Right renal pelvis (tissue), 4 donors: Measurements from ENCODE around the gene NRIP1. TPM values are rescaled to one million over a fixed set of nuclear protein-coding genes. Genes with fewer than 3 reads are reported as not detected.

ENCODE experiments used
- DNase-seq, 4 donors: peaks; one replicate each; pipeline ENCODE4 v3.0.0-alpha.2; 2013; ENCODE audit warnings: low read depth in 4 of 4, low spot score in 3 of 4, missing footprints in 1 of 4
- polyA plus RNA-seq, 4 donors: library from polyadenylated mRNA; unstranded; fragments of 120-200 nt; gene quantifications; one replicate each; pipeline ENCODE4 v1.2.1, GENCODE V29; 2013; ENCODE audit not compliant: insufficient read length in 4 of 4

Gene NRIP1
- polyA plus RNA-seq, 4 donors, result 55.9 to 71.9 (median 65.3) TPM

DNA sequence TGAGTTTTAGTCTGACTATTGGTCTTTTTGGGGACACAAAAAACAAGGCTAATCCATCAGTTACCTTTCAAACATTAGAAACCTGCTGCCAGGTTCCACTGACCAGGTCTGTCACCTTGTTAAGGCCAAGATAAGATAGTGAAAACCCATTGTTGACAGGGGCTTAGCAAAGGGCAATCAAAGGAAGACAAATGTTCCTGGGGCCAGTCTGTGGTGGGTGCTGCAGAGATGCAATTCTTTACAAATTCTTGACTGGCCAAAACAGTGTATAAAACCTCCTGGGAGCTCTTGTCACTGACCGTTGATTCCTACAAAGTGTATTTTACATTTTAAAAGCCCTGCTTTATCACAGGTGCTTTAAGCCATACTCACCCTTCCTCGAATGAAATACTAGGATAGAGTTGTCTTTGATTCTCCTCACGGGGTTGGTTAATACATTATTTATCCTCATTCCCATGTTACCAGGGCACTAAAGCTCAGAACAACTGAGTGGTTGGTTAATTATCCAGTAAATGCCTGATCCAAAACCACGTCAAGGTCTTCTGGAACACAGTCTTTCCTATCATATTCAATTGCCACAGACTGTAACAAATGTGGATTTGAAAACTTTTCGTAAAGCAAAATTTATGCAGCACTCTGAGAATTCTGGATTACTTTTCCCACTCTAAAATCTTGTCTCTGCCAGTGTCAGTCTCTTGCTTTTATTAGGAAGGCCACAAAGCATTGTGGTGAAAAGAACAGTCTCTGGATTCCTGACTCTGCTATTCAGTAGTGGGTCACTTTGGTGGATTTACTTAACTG lies 77.2 kb downstream of the NRIP1 start:
- no peak for DNase-seq

- DNase-seq, result no peak
Measured at GRCh38 chr21:14985306-14985705, 79.5 kb downstream of the NRIP1 start.

DNA sequence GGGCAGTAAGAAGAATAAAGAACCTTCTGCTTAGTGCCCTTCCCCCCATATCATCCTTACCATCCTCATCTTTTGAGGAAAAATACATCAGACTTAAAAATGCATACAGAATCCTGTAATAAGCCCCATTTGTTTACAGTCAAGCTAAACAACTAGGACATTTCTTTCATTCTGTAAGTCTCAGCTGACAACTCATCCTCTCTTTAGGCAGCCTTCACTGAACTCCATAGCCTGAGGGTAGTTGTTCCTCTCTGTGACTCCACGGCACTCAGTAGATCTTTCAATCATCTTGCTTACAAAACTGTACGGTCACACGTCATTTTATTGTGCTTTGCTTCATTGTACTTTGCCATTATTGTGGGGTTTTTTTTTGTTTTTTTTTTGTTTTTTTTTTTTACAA lies 82.5 kb downstream of the NRIP1 start:
- DNase-seq, result no peak

DNA sequence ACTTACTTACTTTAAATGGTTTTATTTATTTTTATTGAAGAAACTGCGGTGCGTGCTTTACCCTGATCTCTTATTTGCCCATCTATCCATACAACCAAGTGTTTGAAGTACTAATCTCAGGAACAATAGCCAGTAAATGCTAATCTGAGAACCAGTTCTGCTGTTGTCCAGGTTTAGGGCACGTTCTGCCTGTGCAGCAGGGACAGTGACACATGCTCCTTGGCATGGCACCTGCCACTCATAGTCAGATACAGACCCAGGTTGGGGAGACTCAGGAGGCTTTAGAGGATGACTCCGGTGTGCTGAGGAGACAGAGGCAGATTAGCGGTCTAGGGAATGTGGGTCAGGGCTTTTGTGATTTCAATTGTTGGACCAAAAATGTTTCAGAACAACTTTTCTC lies 83.6 kb downstream of the NRIP1 start:
- no peak for DNase-seq

GRCh38 chr21:14979264-14979663 lies 85.5 kb downstream of the NRIP1 start:
- no peak for DNase-seq

GRCh38 chr21:14977814-14978213 lies 87.0 kb downstream of the NRIP1 start:
- DNase-seq, result no peak

DNA sequence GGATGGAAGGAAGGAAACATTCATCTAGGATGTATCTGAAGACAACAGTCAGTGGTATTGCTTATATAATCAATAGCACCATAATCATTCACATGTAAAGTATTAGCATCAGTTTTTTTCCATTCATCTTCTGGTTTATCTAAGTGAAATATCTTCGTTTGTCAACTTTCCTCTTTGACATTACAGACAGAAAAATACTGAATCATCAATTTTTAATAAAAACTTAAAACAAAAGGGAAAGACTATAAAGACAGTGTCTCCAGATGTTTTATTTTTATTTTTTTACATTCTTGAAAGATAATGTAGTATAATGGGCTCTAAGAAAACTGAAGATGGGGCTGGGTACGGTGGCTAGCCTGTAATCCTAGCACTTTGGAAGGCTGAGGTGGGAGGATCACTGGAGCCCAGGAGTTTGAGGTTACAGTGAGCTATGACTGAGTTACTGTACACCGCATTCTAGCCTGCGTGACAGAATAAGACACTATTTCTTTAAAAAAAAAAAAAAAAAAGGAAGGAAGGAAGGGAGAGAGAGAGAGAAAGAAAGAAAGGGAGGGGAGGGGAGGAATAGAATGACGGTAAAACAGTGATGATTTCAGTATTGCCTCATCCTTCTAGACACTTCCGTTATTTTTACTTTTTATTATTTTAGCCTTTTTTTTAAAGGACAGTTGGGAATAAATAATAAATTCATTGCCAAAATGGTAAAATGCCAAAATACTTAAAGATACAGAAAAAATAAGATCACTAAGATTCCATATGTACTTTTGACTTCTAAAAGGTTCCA lies 89.5 kb downstream of the NRIP1 start:
- no peak for DNase-seq

DNA sequence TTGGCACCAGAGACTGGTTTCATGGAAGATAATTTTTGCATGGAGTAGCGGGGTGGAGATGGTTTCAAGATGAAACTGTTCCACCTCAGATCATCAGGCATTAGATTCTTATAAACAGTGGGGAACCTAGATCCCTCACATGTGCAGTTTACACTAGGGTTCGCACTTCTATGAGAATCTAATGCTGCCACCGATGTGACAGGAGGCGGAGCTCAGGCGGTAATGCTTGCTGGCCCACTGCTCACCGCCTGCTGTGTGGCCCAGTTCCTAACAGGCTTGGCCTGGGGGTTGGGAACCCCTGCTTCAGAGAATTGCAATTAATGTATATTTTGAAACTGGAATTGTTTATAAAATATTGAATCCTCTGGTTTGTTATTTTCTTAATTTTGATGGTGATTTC lies 92.1 kb downstream of the NRIP1 start:
- no peak for DNase-seq

DNA sequence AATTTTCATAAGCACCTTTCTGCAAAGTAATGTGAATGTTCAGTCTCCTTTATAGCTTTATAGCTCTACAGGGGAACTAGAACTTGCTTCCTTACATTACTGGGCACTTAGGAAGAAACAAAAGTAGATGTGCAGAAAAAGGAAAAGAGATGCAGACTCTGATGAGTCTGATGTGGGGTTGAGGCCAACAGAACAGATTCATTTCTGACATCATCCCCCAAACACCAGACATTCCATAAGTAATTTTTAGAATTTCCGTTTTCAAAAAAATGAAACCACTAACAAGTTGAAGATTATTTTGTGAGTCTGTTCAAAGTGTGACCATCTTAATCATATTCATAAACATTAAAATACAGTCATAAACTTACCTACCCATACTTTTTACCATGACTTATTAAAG lies 96.0 kb downstream of the NRIP1 start:
- no peak for DNase-seq

- no peak for DNase-seq
Measured at GRCh38 chr21:14968029-14968428, 96.8 kb downstream of the NRIP1 start.

DNA sequence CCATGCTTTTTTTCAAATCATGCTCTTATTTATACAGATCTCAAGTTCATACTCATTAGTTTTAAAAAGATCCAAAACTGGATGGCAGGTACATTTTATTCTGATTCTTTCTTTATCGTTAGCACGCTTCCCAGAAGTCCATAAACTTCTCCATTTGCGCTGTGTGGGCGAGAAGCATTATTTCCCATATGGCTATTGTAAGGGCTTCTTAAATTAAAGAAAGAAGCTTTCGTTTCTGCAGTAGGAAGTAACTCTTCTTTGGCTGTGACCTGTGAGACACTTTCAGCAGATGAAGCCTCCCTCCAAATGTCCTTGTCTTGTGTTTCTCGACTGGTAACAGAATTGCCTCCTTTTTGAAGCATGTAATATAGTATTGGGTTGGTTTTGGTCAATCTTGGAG lies 100.2 kb downstream of the NRIP1 start:
- DNase-seq, result no peak

- no peak for DNase-seq
Measured at GRCh38 chr21:14962217-14962616, 102.6 kb downstream of the NRIP1 start.

GRCh38 chr21:14961502-14961901 lies 103.3 kb downstream of the NRIP1 start:
- DNase-seq, result no peak

GRCh38 chr21:14959343-14959742 lies 105.5 kb downstream of the NRIP1 start:
- DNase-seq, result no peak

GRCh38 chr21:14957836-14958235 lies 107.0 kb downstream of the NRIP1 start:
- DNase-seq, result no peak

DNA sequence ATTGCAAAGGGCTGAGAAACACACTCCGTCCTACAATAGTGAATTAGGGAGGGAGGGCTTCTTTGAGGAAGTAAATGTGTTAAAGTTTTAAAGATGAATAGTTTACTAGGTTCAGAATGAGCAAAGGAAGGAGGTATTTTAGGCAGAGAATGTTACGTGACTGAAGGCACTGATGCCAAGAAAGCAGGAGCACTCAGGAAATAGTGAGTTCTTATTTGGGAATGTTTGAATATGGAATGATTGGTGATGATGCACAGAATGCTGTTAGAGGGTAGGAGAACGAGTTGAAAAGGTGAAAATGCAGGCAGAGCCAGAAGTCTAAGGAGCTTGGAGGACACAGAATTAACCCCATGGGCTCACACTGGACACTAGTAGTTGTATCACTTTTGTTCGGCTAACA lies 108.0 kb downstream of the NRIP1 start:
- no peak for DNase-seq

DNA sequence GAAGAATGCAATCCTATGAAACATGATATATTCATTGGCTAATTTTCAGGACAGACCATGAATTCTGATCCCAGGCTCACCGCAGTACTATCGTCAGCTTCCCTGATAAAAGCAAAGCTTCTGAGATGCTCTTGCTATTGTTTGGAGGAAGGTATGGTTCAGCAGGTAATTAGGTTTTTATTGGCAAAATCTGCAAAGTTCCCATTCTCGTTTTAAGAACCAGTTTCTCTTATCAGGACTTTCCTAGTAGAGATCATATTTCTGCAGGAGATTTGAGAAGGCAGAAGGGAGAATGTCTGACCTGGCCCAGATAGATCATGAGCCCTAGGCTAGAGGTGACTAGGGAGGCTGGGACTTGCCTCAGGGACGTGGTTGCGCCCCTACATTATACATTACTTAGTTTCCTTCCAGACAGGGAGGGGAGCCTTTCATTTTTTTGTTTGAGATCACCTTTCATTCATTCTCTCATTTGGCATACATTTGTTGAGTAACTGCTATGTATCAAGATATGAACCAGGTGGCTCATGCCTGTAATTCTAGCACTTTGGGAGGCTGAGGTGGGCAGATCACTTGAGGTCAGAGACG lies 108.8 kb downstream of the NRIP1 start:
- no peak for DNase-seq

DNA sequence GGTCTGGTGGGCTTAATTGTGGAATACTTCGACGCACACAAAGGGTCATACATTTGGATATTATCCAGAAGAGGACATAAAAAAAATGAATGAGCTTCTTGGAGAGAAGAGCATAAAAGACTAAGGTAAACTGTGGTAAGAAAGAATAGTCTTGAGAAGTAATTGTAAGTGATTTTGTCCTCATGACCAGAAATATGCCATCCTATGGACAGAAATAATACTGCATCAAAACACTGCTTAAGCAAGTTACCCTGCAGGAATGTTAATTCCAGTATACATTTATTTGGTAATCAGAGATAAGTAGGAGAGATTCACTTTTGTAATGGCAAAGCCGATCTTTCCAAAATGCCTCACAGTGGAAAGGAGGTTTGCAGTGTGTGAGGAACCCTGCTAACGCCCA lies 111.9 kb downstream of the NRIP1 start:
- no peak for DNase-seq

- DNase-seq, result no peak
Measured at GRCh38 chr21:14949603-14950002, 115.2 kb downstream of the NRIP1 start.

DNA sequence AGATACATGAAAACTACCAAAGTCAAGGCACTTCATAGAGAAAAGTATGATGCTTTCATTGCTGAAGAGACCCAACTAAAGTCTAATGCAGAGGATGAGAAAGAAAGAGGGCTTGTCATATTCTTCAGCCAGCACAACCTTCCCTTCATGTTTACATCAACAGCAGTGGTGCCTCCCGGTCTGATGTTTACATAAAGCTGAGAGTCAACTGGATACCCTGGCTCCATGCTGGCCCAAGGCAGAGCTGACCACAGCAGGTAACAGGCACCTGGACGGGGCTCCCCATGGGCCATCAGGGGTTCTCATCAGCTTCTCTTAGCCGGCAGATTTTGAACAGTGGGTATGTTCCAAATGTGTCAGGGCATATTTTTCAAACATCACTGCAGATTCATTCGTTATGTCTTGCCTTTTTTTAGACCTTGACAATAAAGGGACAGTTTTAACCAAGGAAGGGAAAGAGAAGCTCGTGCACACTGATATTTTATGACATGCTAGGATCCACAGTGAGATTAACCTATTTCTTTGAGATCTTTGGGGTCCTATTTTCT lies 117.1 kb downstream of the NRIP1 start:
- DNase-seq, result no peak

DNA sequence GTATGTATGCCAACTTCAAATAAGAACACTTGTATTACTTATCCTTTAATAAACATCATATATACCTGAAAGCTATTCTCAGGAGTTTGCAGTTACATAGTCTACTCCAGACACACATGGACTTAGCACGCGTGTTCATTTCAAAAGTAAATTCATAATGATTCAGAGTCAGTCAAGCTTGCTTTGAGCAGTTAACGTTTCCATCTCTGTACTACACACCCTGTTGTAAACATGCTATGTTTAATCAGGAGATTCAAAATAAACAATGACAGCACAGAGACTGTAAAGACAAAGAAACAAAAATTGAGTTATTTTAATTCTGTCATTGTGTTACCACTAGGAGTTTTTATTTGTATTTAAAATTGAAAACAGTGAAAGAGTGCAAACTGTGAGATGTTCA lies 119.6 kb downstream of the NRIP1 start:
- DNase-seq, result no peak
